IMR-90 (cell line): ENCODE results near the gene QSOX2. TPM values are rescaled to one million over a fixed set of nuclear protein-coding genes. Genes with fewer than 3 reads are reported as not detected.

ENCODE experiments used
- ATAC-seq: fragments of 200-7000 bp; cut with Tn5 transposase; 2 replicates; pipeline ENCODE4 v1.9.1; 2020; ENCODE audit warnings: low read depth, mild to moderate bottlenecking, moderate library complexity
- BruUV-seq: library from RNA; stranded (reverse); fragments of 400-500 nt; replicated peaks from 2 replicates; lab custom pipeline; 2021; lab: Mats Ljungman, UMichigan
- CTCF ChIA-PET: fragments of 300-600 bp; formaldehyde crosslinking; extraction: SDS; loops from one replicate; lab custom pipeline; 2021; ENCODE audit warnings: antibody characterized with exemption; lab: Yijun Ruan, JAX
- POLR2A ChIA-PET: fragments of 300-600 bp; sonication (Branson Sonifier 250); formaldehyde crosslinking; loops from one replicate; lab custom pipeline; 2022; ENCODE audit warnings: antibody characterized with exemption; ENCODE audit not compliant: unreplicated experiment; lab: Charles Lee
- DNase-seq: peaks from one replicate; pipeline ENCODE4 v3.0.0; 2013
- H2AFZ ChIP-seq: replicated peaks from 2 replicates; pipeline ENCODE3; 2013; ENCODE audit warnings: low read length, mild to moderate bottlenecking; ENCODE audit not compliant: poor library complexity
- H2AK5ac ChIP-seq: 2 replicates; pipeline ENCODE4 v1.6.1; 2013; ENCODE audit warnings: low read depth, low read length, inconsistent platforms
- H2AK9ac ChIP-seq: replicated peaks from 2 replicates; pipeline ENCODE3; 2013; ENCODE audit warnings: mild to moderate bottlenecking, low read depth, low read length, moderate library complexity; ENCODE audit not compliant: poor library complexity
- H2BK120ac ChIP-seq: 2 replicates; pipeline ENCODE4 v1.6.1; 2013; ENCODE audit warnings: low read depth, low read length, inconsistent platforms
- H2BK15ac ChIP-seq: 3 replicates; pipeline ENCODE4 v1.6.1; 2013; ENCODE audit warnings: low read depth, low read length, inconsistent platforms
- H2BK20ac ChIP-seq: 2 replicates; pipeline ENCODE4 v1.6.1; 2013; ENCODE audit warnings: low read depth, mild to moderate bottlenecking, inconsistent platforms, low read length, moderate library complexity
- H2BK5ac ChIP-seq: 2 replicates; pipeline ENCODE4 v1.6.1; 2013; ENCODE audit warnings: mild to moderate bottlenecking, low read depth, low read length, inconsistent platforms; ENCODE audit not compliant: poor library complexity, severe bottlenecking
- H3K14ac ChIP-seq: replicated peaks from 2 replicates; pipeline ENCODE4 v1.6.1; 2013; ENCODE audit warnings: low read depth, low read length, inconsistent platforms
- H3K18ac ChIP-seq: 2 replicates; pipeline ENCODE4 v1.6.1; 2013; ENCODE audit warnings: low read depth, low read length, control low read depth
- H3K23ac ChIP-seq: 2 replicates; pipeline ENCODE4 v1.6.1; 2013; ENCODE audit warnings: low read depth, low read length, inconsistent platforms
- H3K27ac ChIP-seq: 2 replicates; pipeline ENCODE4 v1.5.1; 2013; ENCODE audit warnings: mild to moderate bottlenecking, control low read depth, low read length; ENCODE audit not compliant: insufficient read depth
- H3K27me3 ChIP-seq: 2 replicates; pipeline ENCODE4 v1.6.1; 2013; ENCODE audit warnings: low read length; ENCODE audit not compliant: control insufficient read depth, insufficient read depth
- H3K36me3 ChIP-seq: 2 replicates; pipeline ENCODE4 v1.6.1; 2013; ENCODE audit warnings: low read length, mixed read lengths; ENCODE audit not compliant: control insufficient read depth, insufficient read depth
- H3K4ac ChIP-seq: 2 replicates; pipeline ENCODE4 v1.6.1; 2013; ENCODE audit warnings: low read depth, low read length, inconsistent platforms
- H3K4me1 ChIP-seq: 2 replicates; pipeline ENCODE4 v1.6.1; 2013; ENCODE audit warnings: low read length, mixed read lengths; ENCODE audit not compliant: control insufficient read depth, insufficient read depth
- H3K4me2 ChIP-seq: 2 replicates; pipeline ENCODE4 v1.6.1; 2013; ENCODE audit warnings: low read depth, mild to moderate bottlenecking, control low read depth, low read length, moderate library complexity
- H3K4me3 ChIP-seq: 2 replicates; pipeline ENCODE4 v1.5.1; 2013; ENCODE audit warnings: low read depth, mild to moderate bottlenecking, control low read depth, low read length, moderate library complexity; ENCODE audit not compliant: insufficient read depth
- H3K56ac ChIP-seq: 2 replicates; pipeline ENCODE4 v1.6.1; 2013; ENCODE audit warnings: low read length, inconsistent platforms; ENCODE audit not compliant: insufficient read depth; ENCODE audit errors: extremely low read depth
- H3K79me1 ChIP-seq, 2 experiments: 2 replicates each; pipeline ENCODE4 v1.6.1; 2013; ENCODE audit warnings: low read length in 2 of 2, inconsistent platforms in 1 of 2, low read depth in 1 of 2
- H3K9ac ChIP-seq: 2 replicates; pipeline ENCODE4 v1.6.1; 2013; ENCODE audit warnings: low read depth, low read length, control low read depth
- H3K9me1 ChIP-seq: 2 replicates; pipeline ENCODE4 v1.6.1; 2013; ENCODE audit warnings: low read length, inconsistent platforms; ENCODE audit not compliant: insufficient read depth
- H3K9me3 ChIP-seq: 2 replicates; pipeline ENCODE4 v1.6.1; 2013; ENCODE audit warnings: low read length; ENCODE audit not compliant: control insufficient read depth, insufficient read depth
- H4K20me1 ChIP-seq: 2 replicates; pipeline ENCODE4 v1.6.1; 2013; ENCODE audit warnings: low read length, inconsistent platforms; ENCODE audit not compliant: insufficient read depth
- H4K5ac ChIP-seq: 2 replicates; pipeline ENCODE4 v1.6.1; 2013; ENCODE audit warnings: mild to moderate bottlenecking, low read depth, low read length, control low read depth
- H4K8ac ChIP-seq, 2 experiments: 2 replicates each; pipeline ENCODE4 v1.6.1; 2013; ENCODE audit warnings: low read depth in 2 of 2, low read length in 2 of 2, control low read depth in 1 of 2, inconsistent platforms in 1 of 2
- H4K91ac ChIP-seq: 2 replicates; pipeline ENCODE4 v1.6.1; 2013; ENCODE audit warnings: low read depth, low read length, inconsistent platforms; ENCODE audit not compliant: insufficient read depth
- CHD1 ChIP-seq: IDR thresholded peaks from 2 replicates; pipeline ENCODE4 v1.6.1; 2012; ENCODE audit warnings: low read depth, low read length, improper control_type of control experiment
- WGBS, 2 experiments: methylation state at CpG; one replicate each; pipeline versions ENCODE4 v1.1.5 to v1.1.7; 2013; ENCODE audit warnings: missing lambda C conversion rate in 2 of 2; ENCODE audit not compliant: insufficient read length in 1 of 2; ENCODE audit errors: extremely low coverage in 2 of 2; 5-methylcytosine and 5-hydroxymethylcytosine counted together
- dilution Hi-C: fragments of 300-500 bp; cut with HindIII; formaldehyde crosslinking; loops from one replicate; pipeline ENCODE4 v1.14.3; 2018; ENCODE audit warnings: low sequenced_read_pairs; ENCODE audit not compliant: unreplicated experiment
- in situ Hi-C: fragments of 300-500 bp; cut with MboI; formaldehyde crosslinking; loops from 3 replicates; pipeline ENCODE4 v1.14.3; 2019; ENCODE audit warnings: low sequenced_read_pairs, inconsistent platforms, mixed read lengths
- intact Hi-C: fragments of 100-400 bp; cut with micrococcal nuclease; formaldehyde crosslinking; loops from 2 replicates; pipeline ENCODE4 v1.10.0; 2022
- polyA plus RNA-seq, 3 experiments: library from polyadenylated mRNA; depleted of rRNA; stranded (reverse); fragments of >200 nt; gene quantifications; 2 replicates each; pipeline ENCODE4 v1.2.3, GENCODE V29; 2012; ENCODE audit warnings: low replicate concordance in 1 of 3
- total RNA-seq: library from RNA; depleted of rRNA; stranded (reverse); fragments of >200 nt; gene quantifications from 2 replicates; pipeline ENCODE4 v1.2.3, GENCODE V29; 2012

Gene QSOX2
- total and polyA plus RNA-seq, 2 of the 4 experiments (the other 2 are of a cell fraction) = 5.9 to 12.9 TPM

GRCh38 chr9:136218271-136218670, 27.3 kb downstream of the QSOX2 start:
- H3K79me1 ChIP-seq = peaks cover 0 to 5% of the 10 kb centered on the region in 2 experiments; a peak in 1 of 4 replicates
- 0 out of 2 replicates have a peak, but pooled peaks cover 3% of the 10 kb centered on the region for H3K9me3 ChIP-seq
- H3K56ac ChIP-seq = no peak overlapping the region
- peaks cover 8% of the 10 kb centered on the region; the same call in 1 of the 2 replicates for H3K9me1 ChIP-seq
- ATAC-seq (no peak), DNase-seq (no peak)
- no peak overlapping the region for H2BK20ac ChIP-seq
- WGBS, 2 experiments = 94% methylated on average over 7 of the region's 16 CpGs; no CpG with 5 or more reads in 1 of the 2 experiments
- H4K91ac ChIP-seq = no peak overlapping the region
- no peak overlapping the region for H3K18ac ChIP-seq
- intact Hi-C loops = no loop called here
- no peak overlapping the region for H3K23ac ChIP-seq
- H2BK15ac ChIP-seq = no peak overlapping the region
- H3K27me3 ChIP-seq = no peaks in the 10 kb centered on the region
- H4K20me1 ChIP-seq = peaks cover 20% of the 10 kb centered on the region
- POLR2A ChIA-PET = no interaction called here
- no peak overlapping the region for H2BK5ac ChIP-seq
- in situ Hi-C loops = no loop called here
- no peak overlapping the region for H3K4me3 ChIP-seq
- no peak overlapping the region for H3K9ac ChIP-seq
- no peak overlapping the region for H2AFZ ChIP-seq
- no TSS peak for BruUV-seq
- TF ChIP-seq CHD1 = no peak
- no peak overlapping the region for H4K8ac ChIP-seq
- CTCF ChIA-PET = no interaction called here
- no peak overlapping the region for H2BK120ac ChIP-seq
- no peak overlapping the region for H3K4ac ChIP-seq
- no peak overlapping the region for H2AK9ac ChIP-seq
- H2AK5ac ChIP-seq = no peak overlapping the region
- no peak overlapping the region for H3K14ac ChIP-seq
- H3K4me1 ChIP-seq = no peaks in the 10 kb centered on the region
- dilution Hi-C loops = no loop called here
- no peak overlapping the region for H3K27ac ChIP-seq
- H3K36me3 ChIP-seq = peaks cover 23% of the 10 kb centered on the region
- H3K4me2 ChIP-seq = no peak overlapping the region
- no peak overlapping the region for H4K5ac ChIP-seq
